IPS-18a (cell line): ENCODE data around the gene SLC1A3.

Experiments used
- H3K27ac ChIP-seq: one replicate; pipeline ENCODE4 v1.5.1; 2013; ENCODE audit warnings: low read length
- H3K27me3 ChIP-seq: one replicate; pipeline ENCODE4 v1.6.1; 2013; ENCODE audit warnings: mild to moderate bottlenecking, low read length; ENCODE audit not compliant: control insufficient read depth, insufficient read depth
- H3K36me3 ChIP-seq: one replicate; pipeline ENCODE4 v1.6.1; 2013; ENCODE audit warnings: low read depth, low read length; ENCODE audit not compliant: control insufficient read depth
- H3K4me1 ChIP-seq: one replicate; pipeline ENCODE4 v1.6.1; 2013; ENCODE audit warnings: low read depth, low read length; ENCODE audit not compliant: control insufficient read depth
- H3K4me3 ChIP-seq: one replicate; pipeline ENCODE4 v1.5.1; 2013; ENCODE audit warnings: low read length
- H3K9ac ChIP-seq: one replicate; pipeline ENCODE4 v1.6.1; 2013; ENCODE audit warnings: mild to moderate bottlenecking, low read length, moderate library complexity
- H3K9me3 ChIP-seq: one replicate; pipeline ENCODE4 v1.6.1; 2013; ENCODE audit warnings: low read depth, low read length; ENCODE audit not compliant: control insufficient read depth

The SLC1A3 gene

DNA sequence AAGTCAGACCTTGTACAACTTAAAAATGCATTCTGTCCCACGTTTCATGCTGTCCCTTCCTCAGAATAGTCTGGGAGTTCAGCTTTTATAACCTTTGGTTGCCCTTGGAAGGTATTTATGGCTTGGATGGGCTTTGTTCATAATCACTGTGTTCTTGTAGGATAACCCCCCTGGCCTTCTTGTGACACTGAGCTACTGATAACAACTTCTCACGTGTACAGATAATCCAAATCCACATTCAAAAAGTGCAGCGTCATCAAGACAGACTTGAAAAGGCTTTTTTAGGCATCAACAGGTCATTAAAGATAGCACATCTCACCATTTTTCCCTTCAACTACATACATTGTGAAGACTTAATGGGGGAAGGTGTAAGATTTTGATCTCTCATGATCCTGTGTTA is 42.0 kb downstream of the SLC1A3 start:
- Histone ChIP-seq H3K36me3 (peaks cover 3% of the 10 kb centered on the region), H3K4me1 (no peaks in the 10 kb centered on the region), H3K9ac (no peak overlapping the region)

DNA sequence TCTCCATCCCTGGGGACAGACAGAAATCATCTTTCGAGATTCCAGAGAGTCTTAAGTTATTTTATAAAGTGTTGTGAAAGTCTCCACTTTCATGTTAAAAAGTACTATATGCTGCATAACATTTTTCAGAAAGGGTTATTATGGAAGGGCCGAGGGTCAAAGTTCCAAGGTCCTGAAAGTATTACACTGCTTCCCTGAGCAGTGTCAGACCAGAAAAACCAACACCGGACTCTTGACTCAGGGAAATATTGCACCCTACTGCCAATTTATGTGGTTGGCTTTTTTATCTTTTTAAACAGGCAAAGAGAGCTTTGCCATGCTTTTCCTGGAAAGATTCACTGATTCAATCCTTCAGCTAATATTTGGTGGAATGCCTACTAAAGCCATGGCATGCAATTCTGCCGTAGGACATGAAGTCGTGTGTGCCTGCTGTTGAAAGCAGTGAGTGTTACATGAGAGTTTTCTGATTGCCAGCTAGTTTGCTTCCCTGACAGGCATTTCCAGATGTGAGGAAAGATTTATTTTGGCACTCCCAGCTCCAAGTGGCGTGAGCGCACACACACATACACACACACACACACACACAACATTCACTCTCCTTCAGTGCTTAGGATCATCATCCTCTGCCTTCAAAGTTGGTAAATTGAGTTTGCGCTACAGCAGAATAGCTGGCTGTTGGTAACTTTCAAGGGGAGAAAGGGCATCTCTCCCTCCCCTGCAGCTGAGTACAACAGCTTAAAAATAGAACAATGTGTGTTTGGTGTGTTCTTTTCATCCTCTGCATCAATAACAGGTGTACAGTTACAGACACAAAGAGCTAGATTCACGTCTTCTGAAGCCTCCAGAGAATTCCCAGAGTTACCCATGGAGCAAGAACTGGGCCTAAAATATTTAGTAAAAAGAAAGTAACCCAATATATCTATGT is 45.6 kb downstream of the SLC1A3 start:
- no peak overlapping the region for H3K4me3 ChIP-seq
- H3K4me1 ChIP-seq = peaks cover 17% of the 10 kb centered on the region
- H3K9ac ChIP-seq = no peak overlapping the region
- no peaks in the 10 kb centered on the region for H3K27me3 ChIP-seq
- H3K27ac ChIP-seq = no peak overlapping the region
- no peaks in the 10 kb centered on the region for H3K9me3 ChIP-seq
- peaks cover 3% of the 10 kb centered on the region for H3K36me3 ChIP-seq

More for the DNA sequence above, 42.0 kb downstream of the SLC1A3 start:
- H3K27me3 ChIP-seq = no peaks in the 10 kb centered on the region
- no peak overlapping the region for H3K4me3 ChIP-seq
- H3K9me3 ChIP-seq = no peaks in the 10 kb centered on the region
- H3K27ac ChIP-seq = no peak overlapping the region

DNA sequence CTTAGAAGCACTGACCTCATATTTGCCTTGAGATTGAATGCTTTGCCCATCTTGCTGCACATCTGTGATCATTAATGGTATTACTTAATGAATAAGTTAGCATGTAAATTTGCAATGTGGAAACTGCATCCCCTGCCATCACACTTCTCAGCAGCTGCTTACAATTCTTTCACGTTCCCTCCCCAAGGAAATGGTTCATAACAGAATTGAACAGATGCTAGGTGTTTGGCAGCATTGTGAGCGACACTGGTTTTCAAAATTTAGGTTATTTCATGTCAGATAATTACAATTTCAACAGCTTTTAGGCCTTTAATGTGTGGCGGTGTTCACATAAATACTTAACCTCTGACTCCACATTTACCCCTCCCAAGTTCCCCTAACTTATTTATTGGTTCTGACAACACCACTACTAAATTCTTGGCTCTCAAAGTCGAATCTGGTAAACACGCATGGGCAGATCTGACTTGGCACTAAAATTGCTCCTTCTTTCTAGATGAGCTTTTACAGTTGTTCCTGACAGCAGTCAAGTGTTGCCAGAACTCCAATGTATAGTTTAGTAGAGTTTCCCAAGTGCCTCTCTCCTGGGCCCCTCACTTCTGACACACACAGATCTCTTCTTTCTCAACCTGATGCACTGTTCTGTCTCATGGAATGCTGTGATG is 46.8 kb downstream of the SLC1A3 start:
- no peaks in the 10 kb centered on the region for H3K9me3 ChIP-seq
- H3K4me3 ChIP-seq = no peak overlapping the region
- no peaks in the 10 kb centered on the region for H3K27me3 ChIP-seq
- H3K36me3 ChIP-seq = peaks cover 3% of the 10 kb centered on the region
- H3K9ac ChIP-seq = no peak overlapping the region
- peaks cover 17% of the 10 kb centered on the region for H3K4me1 ChIP-seq
- H3K27ac ChIP-seq = no peak overlapping the region

- no peaks in the 10 kb centered on the region for H3K27me3 ChIP-seq
- H3K4me1 ChIP-seq = peaks cover 17% of the 10 kb centered on the region
- H3K9me3 ChIP-seq = no peaks in the 10 kb centered on the region
- no peak overlapping the region for H3K9ac ChIP-seq
- no peak overlapping the region for H3K4me3 ChIP-seq
- H3K36me3 ChIP-seq = peaks cover 3% of the 10 kb centered on the region
- no peak overlapping the region for H3K27ac ChIP-seq
Observed at GRCh38 chr5:36654564-36654963, 48.2 kb downstream of the SLC1A3 start.

- Histone ChIP-seq H3K27me3 (no peaks in the 10 kb centered on the region), H3K27ac (no peak overlapping the region), H3K9ac (no peak overlapping the region), H3K4me1 (peaks cover 17% of the 10 kb centered on the region), H3K36me3 (peaks cover 3% of the 10 kb centered on the region), H3K9me3 (no peaks in the 10 kb centered on the region), H3K4me3 (no peak overlapping the region)
Observed at GRCh38 chr5:36655161-36655560, 48.8 kb downstream of the SLC1A3 start.

DNA sequence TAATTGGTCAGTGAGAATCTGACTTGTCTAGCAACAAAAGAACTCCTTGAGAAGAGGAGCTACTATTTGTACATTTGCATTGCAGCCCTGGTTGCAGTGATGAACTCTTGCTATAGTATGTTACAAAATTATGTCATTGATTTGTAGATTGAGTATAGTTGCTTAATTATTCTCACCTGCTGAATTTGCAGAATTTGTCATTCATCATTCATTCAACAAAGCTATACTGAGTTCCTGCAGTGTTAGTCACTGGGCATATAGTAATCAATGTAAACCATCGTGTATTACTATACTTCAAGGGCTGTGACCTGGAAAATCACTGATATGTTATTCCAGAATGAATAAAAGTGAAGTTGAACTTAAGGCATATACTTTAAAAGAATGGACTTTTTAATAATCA is 50.1 kb downstream of the SLC1A3 start:
- Histone ChIP-seq H3K9me3 (no peaks in the 10 kb centered on the region), H3K27ac (no peak overlapping the region), H3K27me3 (no peaks in the 10 kb centered on the region), H3K36me3 (peaks cover 3% of the 10 kb centered on the region), H3K9ac (no peak overlapping the region), H3K4me3 (no peak overlapping the region), H3K4me1 (peaks cover 17% of the 10 kb centered on the region)

DNA sequence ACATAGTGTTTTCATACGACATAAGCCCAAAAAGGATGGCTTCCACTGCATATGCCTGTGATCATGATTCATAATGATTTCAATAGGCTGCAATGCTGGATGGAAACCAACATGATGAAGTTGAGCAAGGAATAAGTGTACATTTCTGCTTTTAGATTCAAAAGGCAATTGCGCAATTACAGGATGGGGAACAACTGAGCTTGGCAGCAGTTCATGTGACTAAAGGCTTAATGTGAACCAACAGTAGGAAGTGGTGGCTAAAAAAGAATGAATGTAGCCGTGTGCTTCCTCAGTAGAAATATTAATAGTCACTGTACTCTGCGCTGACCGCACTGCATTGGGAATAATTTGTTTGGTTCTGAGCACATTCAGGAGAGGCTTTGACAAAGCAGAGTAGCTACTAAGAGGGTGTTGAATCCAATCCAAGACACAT is 51.2 kb downstream of the SLC1A3 start:
- Histone ChIP-seq H3K4me3 (no peak overlapping the region), H3K36me3 (peaks cover 2% of the 10 kb centered on the region), H3K27ac (no peak overlapping the region), H3K9me3 (no peaks in the 10 kb centered on the region), H3K4me1 (peaks cover 17% of the 10 kb centered on the region), H3K27me3 (no peaks in the 10 kb centered on the region), H3K9ac (no peak overlapping the region)

- H3K27ac ChIP-seq = no peak overlapping the region
Observed at GRCh38 chr5:36658038-36658756, 51.8 kb downstream of the SLC1A3 start.

DNA sequence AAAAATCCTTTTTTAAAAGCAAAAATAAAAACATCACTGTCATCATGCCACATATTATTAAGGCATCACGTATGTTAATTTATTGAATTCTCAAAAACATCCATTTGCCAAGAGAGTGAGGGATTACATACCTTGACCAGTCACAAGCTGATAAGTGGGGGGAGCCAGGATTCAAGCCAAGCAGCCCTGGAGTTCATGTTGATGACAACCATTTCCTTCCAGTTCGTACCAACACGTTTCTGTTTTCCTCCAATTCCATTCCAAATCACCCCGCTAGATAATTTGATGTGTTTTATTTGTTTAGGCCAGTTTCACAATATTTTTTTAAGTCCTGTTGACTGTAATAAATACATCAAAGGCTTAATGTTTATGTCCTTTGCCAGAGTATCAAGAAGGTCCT is 53.0 kb downstream of the SLC1A3 start:
- H3K9ac ChIP-seq = no peak overlapping the region
- H3K27ac ChIP-seq = no peak overlapping the region
- H3K27me3 ChIP-seq = no peaks in the 10 kb centered on the region
- H3K4me1 ChIP-seq = peaks cover 12% of the 10 kb centered on the region
- H3K9me3 ChIP-seq = no peaks in the 10 kb centered on the region
- no peak overlapping the region for H3K4me3 ChIP-seq
- no peaks in the 10 kb centered on the region for H3K36me3 ChIP-seq

More at GRCh38 chr5:36658038-36658756, 51.8 kb downstream of the SLC1A3 start:
- no peaks in the 10 kb centered on the region for H3K9me3 ChIP-seq
- H3K4me1 ChIP-seq = peaks cover 17% of the 10 kb centered on the region
- H3K27me3 ChIP-seq = no peaks in the 10 kb centered on the region
- no peak overlapping the region for H3K4me3 ChIP-seq
- H3K36me3 ChIP-seq = no peaks in the 10 kb centered on the region
- H3K9ac ChIP-seq = no peak overlapping the region

GRCh38 chr5:36660397-36661049 is 54.1 kb downstream of the SLC1A3 start:
- Histone ChIP-seq H3K4me3 (no peak overlapping the region), H3K27ac (no peak overlapping the region), H3K27me3 (no peaks in the 10 kb centered on the region), H3K36me3 (no peaks in the 10 kb centered on the region), H3K4me1 (peaks cover 1% of the 10 kb centered on the region), H3K9me3 (no peaks in the 10 kb centered on the region), H3K9ac (no peak overlapping the region)
